Stimulated activated CD8-positive, alpha-beta memory T cell treated with anti-CD3 and anti-CD28 coated beads, Interleukin-12 subunit alpha, Interleukin-12 subunit beta, amount 100 ng/mL, for 4 hours (primary cell): ENCODE measurements around the gene UBE2E2.

Experiments
- DNase-seq: peaks from one replicate; pipeline ENCODE4 v3.0.0-alpha.2; 2020; ENCODE audit warnings: low read depth

The UBE2E2 gene

DNA sequence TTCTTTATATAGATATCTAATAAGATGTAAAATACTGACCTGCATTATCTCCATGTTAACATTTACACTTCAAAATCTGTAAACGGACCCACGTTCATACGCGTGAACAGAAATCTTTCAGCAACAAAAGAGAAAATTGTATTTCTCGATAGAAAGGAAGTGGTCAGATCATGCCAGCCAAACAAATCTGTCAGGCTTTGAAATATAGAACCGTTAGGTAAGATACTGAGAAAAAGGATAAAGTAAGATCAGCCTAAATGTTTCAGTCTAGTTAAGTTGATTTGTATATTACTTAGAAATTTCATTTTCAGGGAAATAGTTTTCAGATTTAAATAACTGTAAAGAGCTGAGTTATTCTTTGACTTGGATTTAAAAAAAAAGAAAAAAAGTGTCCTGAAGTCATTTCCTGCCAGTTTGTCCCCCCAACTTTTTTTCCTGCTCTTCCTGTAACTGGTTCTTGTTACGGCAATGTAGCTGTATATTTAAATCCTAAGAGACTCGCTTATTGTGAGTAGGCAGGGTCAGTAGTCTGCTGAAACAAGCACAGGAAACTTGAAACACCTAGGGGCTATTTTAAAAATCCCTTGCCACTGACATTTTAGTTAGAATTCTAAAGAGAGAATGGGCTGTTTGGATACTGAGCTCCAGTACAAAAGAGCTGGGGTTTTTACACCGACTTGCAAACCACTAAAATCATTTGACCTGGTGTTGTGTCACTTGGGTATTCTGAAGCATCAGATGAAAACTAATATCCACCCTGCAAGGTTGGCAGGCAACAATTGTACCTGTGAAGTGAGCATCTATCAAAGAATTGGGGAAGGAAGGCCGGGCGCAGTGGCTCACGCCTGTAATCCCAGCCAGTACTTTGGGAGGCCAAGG lies 237.5 kb downstream of the UBE2E2 start:
- no peak for DNase-seq

DNA sequence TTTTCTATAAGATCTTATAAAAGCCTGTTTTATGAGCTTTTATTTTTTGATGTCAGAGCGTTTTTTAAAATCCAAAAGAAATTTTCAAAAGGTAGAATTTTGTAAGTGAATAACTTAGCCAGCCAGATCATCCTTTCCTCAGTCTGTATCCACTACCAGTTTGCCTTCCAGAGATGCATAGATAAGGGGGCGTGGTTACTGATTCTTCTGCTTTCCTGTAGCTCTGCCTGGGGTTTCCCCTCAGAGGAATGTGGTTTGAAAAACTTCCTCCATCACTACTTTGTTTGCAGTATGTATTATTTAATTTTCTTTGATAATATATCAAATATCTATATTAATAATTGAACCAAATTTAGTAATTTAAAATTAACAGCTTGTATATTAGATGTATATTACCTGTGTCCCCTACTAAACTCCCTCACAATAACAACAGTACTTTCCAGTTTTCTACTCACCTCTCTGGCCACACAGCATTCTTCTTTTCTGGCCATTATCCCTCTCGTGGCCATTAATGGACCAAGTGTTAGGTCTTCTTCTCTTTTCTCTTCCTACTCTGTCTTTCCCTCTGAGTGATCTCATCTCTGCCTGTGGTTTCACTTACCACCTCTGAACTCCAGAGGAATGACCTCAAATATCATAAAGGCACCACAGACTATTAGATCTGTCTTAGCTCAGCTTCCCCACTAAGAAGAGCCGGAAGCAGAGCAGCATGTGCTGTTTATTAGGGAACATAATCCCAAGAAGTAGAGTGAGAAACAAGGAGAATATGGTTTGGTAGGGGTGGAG lies 239.7 kb downstream of the UBE2E2 start:
- DNase-seq, result no peak

DNA sequence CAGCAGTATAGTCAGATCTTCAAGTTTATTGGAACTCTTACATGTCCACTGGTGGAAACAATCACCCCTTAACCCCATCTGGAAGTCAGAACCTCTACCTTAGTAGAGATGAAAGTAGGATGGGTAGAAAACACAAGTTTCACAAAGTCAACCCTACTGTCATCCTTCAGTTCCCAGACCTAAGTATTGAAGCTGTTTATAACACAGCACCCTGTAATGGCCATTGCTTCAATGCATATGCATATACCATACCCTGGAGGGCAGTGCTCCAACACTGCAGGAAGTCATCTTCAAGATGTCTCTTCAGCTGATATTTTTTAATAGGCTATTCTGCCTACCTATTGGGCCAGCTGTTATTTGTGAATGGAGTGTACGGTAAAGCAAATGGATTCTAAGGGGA lies 241.3 kb downstream of the UBE2E2 start:
- DNase-seq, result no peak

DNA sequence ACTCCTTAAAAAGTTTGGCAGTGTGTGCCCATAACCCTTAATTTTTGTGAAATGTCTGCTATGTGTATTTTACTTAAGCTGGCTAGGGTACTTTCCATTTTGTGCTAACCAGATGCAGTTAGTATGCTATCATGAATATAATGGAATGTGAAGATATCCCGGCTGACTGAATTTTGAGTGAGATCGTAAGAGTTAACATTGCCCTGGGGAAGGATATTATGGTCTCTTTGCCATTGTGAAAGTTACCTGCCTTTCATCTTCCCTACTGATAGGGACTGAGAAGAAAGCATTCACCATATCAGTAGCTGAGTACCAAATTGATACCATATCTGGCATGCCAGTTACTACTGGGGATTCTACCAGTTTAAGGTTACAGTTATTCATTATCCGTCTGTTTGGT lies 243.2 kb downstream of the UBE2E2 start:
- DNase-seq, result no peak

DNA sequence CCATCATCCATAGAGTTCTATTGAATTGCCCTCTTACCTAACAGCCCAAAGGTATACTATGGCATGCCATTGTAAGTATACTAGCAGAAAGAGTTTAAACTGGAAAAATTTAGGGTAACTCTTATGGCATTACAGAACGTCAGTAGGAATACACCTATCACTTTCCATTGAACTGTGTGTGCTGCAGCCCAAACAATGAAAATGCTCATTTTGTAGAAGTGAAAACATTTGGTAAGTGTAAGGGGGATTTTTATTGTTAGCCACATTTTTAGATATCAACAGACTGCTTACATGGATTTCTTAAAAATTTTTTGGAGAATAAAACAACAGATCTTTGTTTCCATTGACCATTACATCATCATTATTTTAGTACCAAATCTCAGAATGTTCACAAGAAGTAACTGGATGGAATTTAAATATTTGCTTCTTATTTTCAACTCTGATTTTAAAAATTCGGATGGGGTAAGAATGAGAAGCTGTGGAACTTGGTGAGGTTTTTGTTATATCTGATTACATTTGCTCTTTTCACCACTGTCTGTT lies 245.9 kb downstream of the UBE2E2 start:
- no peak for DNase-seq

DNA sequence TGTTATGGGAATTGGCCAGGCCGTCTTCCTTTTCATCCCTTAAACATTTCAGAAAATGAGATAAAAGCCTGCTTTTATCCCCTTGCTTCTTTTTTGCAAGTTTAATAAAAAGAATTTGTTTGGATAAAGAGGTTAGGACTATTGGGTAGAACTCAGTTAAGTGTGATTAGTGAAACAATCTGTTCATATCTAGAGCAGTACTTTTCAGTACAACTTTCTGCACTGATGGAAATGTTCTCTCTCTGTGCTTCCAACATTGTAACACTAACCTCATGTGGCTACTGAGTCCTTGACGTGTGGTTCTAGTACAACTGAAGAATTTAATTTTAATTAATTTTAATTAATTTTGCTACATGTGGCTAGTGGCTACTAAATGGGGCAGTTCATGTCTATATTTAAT lies 246.9 kb downstream of the UBE2E2 start:
- no peak for DNase-seq

DNA sequence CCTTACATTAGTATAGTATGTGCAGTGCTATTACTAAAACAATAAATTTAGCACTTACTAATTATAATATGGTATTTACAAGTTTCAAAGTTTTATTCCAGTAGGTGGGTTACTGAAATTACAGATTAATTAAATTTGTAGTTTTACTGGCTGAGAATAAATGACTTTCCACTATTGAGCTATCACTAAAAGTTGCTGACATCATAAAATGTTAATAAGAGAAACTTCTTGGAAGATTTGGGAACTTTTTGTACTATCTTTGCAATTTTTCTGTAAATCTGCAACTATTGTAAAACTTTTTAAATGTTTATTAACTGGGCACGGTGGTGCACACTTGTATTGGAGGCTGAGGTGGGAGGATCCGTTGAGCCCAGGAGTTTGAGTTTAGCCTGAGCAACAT lies 247.7 kb downstream of the UBE2E2 start:
- DNase-seq, result no peak

DNA sequence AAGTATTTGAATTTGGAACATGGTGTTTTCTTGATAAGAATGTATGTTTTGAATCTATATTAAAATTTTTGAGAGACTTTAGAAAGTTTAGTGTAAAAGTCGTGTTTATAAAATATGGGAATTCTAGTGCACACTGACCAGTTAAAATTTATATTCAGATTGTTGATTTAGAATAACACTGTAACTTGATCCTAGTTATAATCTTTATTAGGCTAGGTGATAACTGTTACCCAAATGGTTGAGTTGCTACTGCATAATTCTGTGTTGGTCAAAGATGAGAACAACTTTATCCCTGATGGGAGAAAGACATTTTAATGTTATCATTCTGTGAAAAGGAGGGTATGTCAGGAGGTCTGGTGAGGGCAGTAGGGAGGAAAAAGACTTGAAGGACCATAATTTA lies 249.3 kb downstream of the UBE2E2 start:
- DNase-seq, result no peak

DNA sequence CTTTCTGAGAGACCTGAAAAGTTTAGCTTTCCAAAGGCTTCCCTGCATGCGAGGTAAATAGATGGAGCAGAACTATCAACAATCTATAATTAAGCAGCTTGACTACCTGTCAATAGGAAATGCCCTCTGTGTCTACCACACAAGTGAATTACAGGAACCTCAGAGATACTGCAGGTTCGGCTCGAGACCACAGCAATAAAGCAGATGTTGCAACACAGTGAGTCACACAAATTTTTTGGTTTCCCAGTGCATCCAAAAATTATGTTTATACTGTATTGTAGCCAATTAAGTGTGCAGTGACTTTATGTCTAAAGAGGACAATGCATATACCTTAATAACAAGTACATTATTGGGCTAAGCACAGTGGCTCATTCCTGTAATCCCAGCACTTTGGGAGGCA lies 252.0 kb downstream of the UBE2E2 start:
- no peak for DNase-seq

DNA sequence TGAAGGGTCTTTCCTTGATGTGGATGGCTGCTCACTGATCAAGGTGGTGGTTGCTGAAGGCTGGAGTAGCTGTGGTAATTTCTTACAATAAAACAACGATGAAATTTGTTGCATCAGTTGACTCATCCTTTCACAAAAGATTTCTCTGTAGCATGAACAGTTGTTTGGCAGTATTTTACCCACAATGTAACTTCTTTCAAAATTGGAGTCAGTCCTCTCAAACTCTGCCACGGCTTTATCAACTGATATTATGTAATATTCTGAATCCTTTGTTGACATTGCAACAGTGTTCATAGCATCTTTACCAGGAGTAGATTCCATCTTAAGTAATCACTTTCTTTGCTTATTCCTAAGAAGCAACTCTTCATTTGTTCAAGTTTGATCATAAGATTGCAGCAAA lies 252.6 kb downstream of the UBE2E2 start:
- no peak for DNase-seq

DNA sequence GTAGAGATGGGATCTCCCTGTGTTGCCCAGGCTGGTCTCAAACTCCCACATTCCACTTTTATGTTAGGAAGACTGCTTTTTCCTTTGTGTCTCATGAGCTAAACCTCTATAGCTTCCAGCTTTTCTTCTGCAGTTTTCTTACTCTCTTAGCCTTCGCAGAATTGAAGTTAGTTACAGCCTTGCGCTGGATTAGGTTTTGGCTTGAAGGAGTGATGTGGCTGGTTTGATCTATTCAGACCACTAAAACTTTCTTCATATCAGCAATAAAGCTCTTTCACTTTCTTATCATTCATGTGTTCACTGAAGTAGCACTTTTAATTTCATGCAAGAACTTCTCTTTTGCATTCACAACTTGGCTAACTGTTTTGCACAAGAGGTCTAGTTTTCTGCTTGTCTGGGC lies 254.6 kb downstream of the UBE2E2 start:
- no peak for DNase-seq

DNA sequence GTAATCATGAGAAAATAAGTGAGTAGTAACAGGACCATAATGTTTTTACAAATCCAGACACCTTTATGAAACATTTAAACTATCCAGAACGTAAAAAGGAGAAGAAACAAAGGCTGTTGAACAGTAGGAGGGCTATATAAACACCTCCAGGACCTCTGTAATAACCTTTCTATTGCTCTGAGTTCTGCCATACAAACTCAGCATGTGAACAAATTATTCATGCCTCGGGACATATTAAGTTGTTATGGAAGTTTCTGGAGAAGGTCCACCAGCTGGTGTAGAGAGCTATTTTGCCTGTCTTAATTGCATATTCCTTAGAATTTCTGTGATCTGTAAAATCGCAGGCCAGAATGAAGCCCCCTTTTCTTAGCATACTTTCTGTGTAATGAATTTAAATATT lies 256.3 kb downstream of the UBE2E2 start:
- DNase-seq, result no peak

DNA sequence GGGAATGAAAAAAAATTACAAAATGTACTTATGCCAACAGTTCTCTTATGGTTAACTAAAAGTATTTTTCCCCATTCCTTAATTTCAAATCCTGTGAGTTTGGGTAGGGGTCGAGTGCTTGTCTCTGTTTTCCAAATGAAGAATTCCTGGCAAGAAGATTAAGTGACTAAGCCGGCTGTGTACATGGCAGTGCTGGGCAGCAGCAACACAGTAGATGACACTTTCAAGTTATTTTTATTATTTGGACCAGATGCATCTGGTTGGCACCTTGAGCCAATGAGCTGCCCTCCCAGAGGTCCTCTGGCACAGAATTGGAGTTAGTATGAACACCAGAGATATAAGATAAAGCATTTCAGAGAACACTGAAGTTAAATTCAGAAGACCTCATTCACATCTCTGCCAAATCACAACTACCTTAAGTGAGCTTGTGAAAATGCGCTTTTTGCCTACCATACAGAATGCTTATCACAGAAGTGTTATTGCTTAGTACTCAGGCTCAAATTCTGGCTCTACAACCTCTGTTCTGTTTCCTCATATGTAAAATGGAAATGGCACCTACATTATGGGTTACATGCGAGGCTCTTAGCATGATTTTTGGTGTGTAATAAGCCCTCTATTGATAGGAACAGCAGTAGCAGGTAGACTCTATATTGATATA lies 256.9 kb downstream of the UBE2E2 start:
- DNase-seq, result no peak

DNA sequence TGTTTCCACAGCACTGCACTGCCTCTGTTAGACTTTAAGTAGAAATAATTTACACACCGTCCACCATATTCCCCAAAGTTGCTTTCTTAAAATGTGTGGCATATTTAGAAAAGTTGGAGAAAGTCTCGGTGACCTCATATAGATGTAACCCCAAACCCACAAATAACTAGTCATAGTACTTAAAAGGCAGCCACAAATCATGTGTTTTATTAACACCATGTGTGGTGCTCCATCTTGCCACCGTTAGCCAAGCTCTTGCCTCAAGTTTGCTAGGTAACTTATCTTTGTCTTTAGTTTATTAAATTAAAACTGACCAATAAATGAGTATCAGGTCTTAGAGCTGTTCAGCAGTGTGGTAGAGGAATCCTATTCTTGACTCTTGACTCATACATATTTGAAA lies 257.9 kb downstream of the UBE2E2 start:
- DNase-seq, result no peak

DNA sequence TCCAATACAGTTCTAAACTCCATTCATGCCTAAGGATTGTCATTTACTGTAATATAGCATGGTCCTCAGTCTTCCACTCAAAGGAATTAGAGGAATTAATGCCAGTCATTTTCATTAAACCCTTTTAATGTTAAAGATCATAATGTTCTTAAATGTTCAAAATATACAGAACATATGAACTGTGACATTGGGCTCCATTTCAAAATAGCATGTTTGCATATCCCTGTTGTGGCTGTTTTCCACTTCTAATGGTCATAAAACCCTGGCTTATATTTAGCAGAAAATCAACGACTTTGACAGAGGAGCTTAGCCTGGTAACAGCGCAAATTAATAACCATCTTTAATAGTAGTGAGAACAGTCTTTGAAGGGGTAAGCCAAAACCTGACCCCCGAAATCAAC lies 260.7 kb downstream of the UBE2E2 start:
- no peak for DNase-seq

DNA sequence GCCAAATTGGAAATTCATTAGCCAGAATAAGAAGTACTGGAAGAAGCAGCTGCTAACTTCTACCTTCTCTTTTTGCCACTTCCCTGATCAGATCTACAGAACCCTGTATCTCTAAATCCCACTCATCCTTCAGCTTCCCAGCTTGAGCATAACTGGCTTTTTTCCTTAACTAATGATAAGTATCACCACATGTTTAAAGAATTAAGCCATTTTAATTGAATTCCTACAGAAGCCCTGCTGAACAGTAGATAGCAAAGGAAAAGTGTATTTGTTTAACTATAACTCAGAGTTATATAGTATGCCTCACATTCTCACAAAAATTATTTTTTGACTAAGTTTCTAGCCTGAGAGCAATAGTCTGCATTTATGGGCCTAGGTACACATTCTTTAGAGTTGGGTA lies 262.4 kb downstream of the UBE2E2 start:
- DNase-seq, result no peak

DNA sequence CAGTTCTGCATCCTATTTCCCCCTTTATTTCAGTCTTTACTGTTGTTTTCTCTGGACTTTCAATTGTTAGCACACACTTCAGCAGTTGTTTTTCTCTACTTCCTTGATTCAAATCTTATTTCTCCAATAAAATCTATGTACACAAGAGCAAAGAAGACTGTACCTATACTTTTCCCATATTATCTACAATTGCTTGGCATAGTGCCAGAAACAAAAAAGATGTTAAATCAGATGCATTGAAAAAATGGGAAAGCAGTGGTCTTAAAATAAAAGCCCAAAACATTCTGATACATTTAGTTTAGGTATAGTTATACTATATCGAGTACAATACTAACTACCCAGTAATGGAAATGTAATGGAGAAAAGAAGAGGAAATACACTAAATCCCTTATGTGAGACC lies 265.1 kb downstream of the UBE2E2 start:
- no peak for DNase-seq

DNA sequence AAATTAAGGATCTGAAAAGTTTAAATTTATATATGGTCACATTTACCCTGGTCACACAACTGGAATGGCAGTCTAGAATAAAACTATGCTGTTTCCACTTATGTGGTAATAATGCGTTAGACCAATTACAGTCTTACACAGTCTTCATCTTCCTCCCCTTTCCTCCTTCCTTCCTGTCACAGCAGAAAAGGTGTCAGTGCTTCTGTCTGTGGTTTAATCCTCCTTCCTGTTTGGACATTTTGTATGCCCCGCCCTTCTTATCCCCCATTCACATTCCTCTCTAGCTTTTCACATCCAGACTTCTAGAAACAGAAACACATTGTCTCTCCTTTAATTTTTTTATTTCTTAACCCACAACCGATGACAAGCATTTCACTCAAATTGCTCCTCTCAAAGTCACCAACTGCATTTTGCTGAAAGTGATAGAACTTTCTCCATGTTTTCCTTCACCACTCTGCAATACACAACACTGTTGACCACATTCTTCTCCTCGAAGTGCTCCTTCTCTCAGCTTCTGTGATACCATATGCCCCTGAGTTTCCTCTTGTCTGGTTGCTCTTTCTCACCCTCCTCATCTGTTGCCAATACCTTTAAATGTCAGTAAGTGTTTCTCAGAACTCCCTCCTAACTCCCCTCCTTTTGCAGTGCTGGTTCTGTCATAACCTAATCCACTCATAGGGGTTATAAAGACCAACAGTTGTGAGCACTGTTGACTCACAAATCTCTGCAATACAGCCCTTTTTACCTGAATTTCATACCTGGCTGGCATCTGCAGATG lies 271.6 kb downstream of the UBE2E2 start:
- DNase-seq, result no peak

DNA sequence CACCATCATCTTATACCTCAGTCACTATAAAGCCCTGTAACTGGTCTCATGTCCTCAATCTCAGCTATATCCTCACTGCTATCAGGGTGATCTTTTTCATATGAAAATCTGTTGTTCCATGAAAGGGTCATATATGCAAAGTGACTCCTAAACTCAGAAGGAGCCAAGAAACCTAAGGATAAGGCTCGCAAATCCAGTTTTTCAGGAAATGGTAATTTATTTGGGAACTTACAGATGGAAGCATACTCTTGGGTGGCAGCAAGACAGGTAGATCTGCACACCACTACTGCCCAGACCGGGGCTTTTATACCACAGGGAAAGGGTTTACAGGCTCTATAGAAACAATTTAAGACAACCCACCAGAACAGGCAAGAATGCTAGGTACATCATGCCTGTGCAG lies 272.3 kb downstream of the UBE2E2 start:
- DNase-seq, result no peak

DNA sequence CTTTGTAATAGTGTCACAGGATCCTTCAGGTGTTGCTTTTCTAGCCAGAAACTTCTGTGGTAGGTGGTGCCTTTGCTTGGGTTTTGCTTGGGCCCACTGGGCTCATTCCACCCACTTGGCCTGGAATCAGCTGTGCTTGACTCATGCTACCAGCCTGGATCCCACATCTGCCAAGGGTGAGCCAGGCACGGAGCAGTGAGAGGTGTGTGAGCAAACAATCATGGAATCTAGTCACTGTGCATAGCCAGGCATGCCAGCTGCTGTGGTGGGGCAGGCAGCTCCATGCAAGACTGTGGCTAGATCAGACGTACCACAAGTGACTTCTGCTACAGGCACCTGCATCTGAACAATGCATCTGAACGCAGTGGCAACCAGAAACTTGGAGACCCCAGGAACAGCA lies 275.9 kb downstream of the UBE2E2 start:
- DNase-seq, result no peak

DNA sequence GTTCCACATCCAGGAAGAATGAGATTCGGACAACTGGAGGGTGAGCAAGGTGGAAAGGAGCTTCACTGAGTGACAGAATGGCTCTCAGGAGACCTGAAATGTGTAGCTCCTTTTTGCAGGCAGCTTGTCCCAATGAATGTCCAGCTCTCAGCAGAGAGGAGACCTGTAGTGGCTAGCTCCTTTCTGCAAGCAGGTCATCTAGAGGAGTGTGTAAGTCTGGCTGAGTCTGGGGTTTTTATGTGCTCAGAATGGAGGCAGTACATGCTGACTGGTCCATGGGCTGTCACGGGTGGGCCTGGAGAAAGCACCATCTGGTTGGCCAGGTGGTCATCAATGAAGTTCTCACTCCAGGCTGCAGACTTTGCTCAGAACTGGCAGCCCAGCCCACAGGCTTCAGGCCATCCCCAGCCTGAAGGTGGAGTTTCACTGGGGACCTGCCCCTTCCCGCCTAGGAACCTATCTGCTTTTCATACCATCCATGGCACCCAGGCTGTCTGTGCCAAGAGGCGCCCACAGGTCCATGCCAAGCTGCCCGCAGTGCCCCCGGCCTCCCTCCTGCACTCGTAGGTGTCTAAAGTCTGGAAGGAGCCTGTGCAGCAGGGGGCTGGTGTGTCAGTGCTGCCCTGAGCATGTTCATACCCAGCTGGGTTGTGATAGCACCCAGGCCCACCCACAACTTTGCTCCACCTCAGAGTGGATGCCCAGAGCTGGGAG lies 276.6 kb downstream of the UBE2E2 start:
- no peak for DNase-seq
